Body of pancreas (tissue), 4 donors: Measurements from ENCODE around the gene ACSM3.

Experiments used
- POLR2A ChIP-seq, 3 donors: fragments of 450-650 bp; IDR thresholded peaks; one replicate each; pipeline ENCODE4 v1.6.1; 2016; ENCODE audit warnings: antibody characterized with exemption in 3 of 3, mild to moderate bottlenecking in 2 of 3
- TF ChIP-seq, protein P1 (sequence below), 7 experiments: fragments of 450-650 bp in 4 of 7; fragments of 200-600 bp in 3 of 7; sonication (generic) in 3 of 7; IDR thresholded peaks; one replicate each; pipeline ENCODE4 v1.5.1; 2016 to 2019; ENCODE audit warnings: antibody characterized with exemption in 7 of 7

GRCh38 chr16:20760346-20760745, 3.5 kb upstream of the ACSM3 start:
- TF ChIP-seq, protein P1, sequence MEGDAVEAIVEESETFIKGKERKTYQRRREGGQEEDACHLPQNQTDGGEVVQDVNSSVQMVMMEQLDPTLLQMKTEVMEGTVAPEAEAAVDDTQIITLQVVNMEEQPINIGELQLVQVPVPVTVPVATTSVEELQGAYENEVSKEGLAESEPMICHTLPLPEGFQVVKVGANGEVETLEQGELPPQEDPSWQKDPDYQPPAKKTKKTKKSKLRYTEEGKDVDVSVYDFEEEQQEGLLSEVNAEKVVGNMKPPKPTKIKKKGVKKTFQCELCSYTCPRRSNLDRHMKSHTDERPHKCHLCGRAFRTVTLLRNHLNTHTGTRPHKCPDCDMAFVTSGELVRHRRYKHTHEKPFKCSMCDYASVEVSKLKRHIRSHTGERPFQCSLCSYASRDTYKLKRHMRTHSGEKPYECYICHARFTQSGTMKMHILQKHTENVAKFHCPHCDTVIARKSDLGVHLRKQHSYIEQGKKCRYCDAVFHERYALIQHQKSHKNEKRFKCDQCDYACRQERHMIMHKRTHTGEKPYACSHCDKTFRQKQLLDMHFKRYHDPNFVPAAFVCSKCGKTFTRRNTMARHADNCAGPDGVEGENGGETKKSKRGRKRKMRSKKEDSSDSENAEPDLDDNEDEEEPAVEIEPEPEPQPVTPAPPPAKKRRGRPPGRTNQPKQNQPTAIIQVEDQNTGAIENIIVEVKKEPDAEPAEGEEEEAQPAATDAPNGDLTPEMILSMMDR (IDR thresholded peaks at IDR 0.05), result no peak
- TF ChIP-seq POLR2A (IDR thresholded peaks at IDR 0.05), result no peak
